AG04449 (cell line): ENCODE measurements around the gene GPX3.

Experiments used
- CTCF ChIA-PET: fragments of 350-600 bp; formaldehyde crosslinking; extraction: SDS; loops from one replicate; lab custom pipeline; 2021; ENCODE audit warnings: antibody characterized with exemption; lab: Yijun Ruan, JAX
- POLR2A ChIA-PET: fragments of 400-600, 350-600 bp; formaldehyde crosslinking; extraction: SDS; loops from one replicate; lab custom pipeline; 2020; ENCODE audit warnings: antibody characterized with exemption, inconsistent platforms; lab: Yijun Ruan, JAX
- DNase-seq: peaks from one replicate; pipeline ENCODE4 v3.0.0-alpha.2; 2010; ENCODE audit warnings: low read depth, low spot score
- H3K4me3 ChIP-seq: 2 replicates; pipeline ENCODE4 v1.5.1; 2011; ENCODE audit warnings: low read depth, mild to moderate bottlenecking, control low read depth, low read length
- TF ChIP-seq, protein P1 (sequence below): IDR thresholded peaks from one replicate; pipeline ENCODE4 v1.5.1; 2011; ENCODE audit warnings: mild to moderate bottlenecking, moderate library complexity, low read length, control low read depth, inconsistent platforms; ENCODE audit not compliant: insufficient read depth; ENCODE audit errors: missing control alignments

Gene GPX3, protein sequence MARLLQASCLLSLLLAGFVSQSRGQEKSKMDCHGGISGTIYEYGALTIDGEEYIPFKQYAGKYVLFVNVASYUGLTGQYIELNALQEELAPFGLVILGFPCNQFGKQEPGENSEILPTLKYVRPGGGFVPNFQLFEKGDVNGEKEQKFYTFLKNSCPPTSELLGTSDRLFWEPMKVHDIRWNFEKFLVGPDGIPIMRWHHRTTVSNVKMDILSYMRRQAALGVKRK

DNA sequence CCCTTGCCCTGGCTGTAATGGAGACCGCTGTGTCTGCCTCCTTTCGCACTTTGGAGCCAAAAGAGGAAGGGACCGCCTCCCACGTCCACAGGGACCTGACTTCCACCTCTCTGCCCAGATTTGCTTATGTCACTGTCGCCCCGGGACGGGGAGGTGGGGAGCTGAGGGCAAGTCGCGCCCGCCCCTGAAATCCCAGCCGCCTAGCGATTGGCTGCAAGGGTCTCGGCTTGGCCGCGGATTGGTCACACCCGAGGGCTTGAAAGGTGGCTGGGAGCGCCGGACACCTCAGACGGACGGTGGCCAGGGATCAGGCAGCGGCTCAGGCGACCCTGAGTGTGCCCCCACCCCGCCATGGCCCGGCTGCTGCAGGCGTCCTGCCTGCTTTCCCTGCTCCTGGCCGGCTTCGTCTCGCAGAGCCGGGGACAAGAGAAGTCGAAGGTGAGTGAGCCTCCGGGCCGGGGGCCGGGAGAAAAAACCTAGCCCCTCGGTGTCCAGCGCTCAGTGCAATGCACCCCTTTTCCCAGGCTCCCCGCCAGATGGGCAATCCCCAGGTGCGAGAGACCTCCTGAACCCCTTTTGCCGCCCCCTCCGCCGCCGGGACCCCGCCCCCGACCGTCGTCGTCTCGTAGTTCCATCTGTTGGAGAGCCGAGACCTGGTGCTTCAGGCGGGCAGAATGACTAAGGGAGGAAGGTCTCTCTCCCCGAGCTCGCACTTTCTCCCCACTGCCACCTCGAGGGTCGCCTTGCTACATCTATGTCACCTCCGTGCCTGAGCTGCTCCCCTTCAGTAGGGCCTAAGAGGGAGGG, at the start of gene GPX3:
GPX3 (plus strand) TSS at position 288 of the 807 bp plus-strand sequence; CDS start at position 352, 64 bp downstream.
- ChIA-PET POLR2A (no interaction called here), CTCF (interaction anchor here (1.1 to 2.9 kb wide), 4 partner anchors 11 to 105 kb away, joined by 4 to 14 read pairs (median 12); no protein-coding TSS in a partner anchor)
- no peak for DNase-seq
- TF ChIP-seq, protein P1, sequence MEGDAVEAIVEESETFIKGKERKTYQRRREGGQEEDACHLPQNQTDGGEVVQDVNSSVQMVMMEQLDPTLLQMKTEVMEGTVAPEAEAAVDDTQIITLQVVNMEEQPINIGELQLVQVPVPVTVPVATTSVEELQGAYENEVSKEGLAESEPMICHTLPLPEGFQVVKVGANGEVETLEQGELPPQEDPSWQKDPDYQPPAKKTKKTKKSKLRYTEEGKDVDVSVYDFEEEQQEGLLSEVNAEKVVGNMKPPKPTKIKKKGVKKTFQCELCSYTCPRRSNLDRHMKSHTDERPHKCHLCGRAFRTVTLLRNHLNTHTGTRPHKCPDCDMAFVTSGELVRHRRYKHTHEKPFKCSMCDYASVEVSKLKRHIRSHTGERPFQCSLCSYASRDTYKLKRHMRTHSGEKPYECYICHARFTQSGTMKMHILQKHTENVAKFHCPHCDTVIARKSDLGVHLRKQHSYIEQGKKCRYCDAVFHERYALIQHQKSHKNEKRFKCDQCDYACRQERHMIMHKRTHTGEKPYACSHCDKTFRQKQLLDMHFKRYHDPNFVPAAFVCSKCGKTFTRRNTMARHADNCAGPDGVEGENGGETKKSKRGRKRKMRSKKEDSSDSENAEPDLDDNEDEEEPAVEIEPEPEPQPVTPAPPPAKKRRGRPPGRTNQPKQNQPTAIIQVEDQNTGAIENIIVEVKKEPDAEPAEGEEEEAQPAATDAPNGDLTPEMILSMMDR = no peak
- H3K4me3 ChIP-seq = peak within 1 kb of the TSS; percentile 63

DNA sequence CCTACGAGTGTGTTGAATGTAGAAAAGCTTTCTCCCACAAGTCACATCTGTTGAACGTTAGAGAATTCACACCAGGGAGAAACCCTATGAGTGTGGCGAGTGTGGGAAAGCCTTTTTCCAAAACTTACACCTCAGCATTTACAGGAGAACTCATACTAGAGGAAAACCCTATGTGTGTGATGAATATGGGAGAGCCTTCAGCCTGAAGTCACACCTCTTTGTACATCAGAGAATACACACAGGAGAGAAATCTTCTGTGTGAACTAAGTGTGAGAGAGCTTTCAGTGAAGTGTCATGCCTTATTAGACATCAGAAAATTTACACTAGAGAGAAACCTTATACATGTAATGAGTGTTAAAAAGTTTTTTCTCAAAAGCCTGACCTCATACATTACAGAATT, 41.8 kb upstream of the GPX3 start:
- CTCF ChIA-PET = no interaction called here
- TF ChIP-seq, protein P1 = no peak
- H3K4me3 ChIP-seq = no peak overlapping the region
- DNase-seq = no peak
- POLR2A ChIA-PET = no interaction called here

DNA sequence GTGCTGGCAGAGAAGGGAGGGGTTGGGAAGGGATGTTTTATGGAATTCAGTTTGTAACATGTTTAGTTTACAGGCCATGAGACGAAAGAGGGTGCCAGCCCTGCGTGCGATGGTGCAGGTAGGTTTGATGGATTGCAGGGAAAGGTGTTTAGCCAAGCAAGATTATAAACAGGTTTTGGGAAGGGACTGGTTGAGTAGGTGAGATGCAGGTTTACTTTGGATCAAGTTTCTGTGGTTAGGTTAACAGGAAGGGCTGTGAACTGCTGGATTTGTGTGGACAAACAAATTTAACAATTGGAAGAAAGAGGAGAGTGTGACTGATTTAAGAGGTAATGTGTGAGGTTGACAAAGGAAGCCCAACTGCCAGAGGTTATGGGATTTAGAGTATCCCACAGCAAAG, 32.6 kb upstream of the GPX3 start:
- no peak overlapping the region for H3K4me3 ChIP-seq
- DNase-seq = no peak
- TF ChIP-seq, protein P1 = no peak
- ChIA-PET CTCF (no interaction called here), POLR2A (no interaction called here)

DNA sequence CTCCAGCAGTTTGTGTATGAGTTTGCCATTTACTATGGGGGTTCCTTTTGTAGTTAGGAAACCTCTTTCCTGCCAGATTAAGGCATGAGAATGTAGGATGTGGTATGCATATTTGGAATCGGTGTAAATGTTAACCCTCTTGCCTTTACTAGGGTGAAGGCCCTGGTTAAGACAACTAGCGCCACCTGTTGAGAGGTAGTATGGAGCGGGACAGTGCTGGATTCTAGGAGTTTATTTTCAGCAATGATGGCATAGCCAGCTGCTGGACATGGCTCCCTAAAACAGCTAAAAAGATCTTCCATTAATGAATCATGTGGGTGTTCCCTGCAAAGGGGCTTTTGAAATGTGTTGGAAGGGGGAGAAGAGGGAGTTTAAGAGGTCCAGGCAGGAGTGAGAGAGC, 30.7 kb upstream of the GPX3 start:
- ChIA-PET CTCF (no interaction called here), POLR2A (no interaction called here)
- H3K4me3 ChIP-seq = no peak overlapping the region
- TF ChIP-seq, protein P1 = no peak
- DNase-seq = no peak

DNA sequence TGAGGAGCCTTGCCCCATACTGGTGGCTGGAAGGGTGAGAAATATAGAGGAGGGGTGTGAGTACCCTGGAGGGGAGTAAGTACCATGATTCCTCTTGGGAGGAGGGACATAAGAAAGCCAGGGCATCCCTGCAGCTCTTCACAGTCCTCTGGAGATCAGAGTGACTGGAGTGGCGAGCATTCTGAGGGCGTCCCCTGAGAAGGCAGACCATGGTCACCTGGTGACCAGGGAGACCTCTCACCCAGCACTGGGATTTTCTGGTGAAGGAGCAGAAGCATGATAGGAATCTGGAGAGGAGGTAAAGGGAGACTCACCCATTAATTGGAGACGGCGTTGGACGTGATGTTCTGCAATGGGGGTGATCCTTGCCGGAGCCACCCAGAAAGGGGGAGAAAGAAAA, 27.7 kb upstream of the GPX3 start:
- POLR2A ChIA-PET = no interaction called here

More for the DNA sequence above, 27.7 kb upstream of the GPX3 start:
- CTCF ChIA-PET = interaction anchor here (1.7 kb wide), 1 partner anchor 10 kb away, joined by 4 read pairs; no protein-coding TSS in a partner anchor
- DNase-seq = no peak
- no peak overlapping the region for H3K4me3 ChIP-seq
- TF ChIP-seq, protein P1 = no peak
